Kidney capillary endothelial cell (primary cell): ENCODE measurements around the gene PDE10A.

ENCODE experiments used
- DNase-seq: peaks from one replicate; pipeline ENCODE4 v3.0.0-alpha.2; 2018; ENCODE audit warnings: low spot score

The PDE10A gene

DNA sequence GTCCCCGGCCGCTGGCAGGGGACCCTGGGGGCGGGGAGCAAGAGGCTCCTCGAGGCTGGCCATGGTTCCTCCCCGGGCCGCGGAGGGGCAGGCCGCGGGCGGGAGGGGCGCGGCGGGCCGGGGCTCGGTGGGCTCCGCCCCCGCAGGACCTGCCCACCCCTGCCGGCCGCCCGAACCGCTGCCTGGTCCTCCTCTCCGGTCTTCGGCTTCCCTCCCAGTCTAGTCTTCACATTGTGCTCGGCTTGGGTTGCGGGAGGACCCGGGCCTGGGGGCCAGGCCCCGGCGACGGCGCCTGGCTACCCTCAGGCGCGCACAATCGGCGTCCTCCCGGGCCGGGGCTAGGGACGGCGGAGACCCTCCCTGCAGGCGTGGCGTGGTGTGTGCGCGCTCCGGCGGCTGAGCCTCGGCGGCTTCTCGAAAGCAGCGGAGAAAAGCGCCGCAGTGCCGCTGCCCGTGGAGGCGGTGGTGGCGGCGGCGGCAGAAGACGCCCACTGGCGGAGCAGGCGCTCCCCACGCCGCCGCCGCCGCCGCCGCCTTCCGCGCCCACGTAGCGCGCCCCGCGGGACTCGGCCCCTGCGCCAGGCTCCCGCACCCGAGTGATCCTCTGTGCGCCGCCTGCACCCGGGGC, at the start of gene PDE10A:
Gene PDE10A, minus strand, starts transcription at position 493 of the 628 bp plus-strand sequence. Its CDS starts 430 bp downstream, at position 63.
- DNase-seq, result no peak

DNA sequence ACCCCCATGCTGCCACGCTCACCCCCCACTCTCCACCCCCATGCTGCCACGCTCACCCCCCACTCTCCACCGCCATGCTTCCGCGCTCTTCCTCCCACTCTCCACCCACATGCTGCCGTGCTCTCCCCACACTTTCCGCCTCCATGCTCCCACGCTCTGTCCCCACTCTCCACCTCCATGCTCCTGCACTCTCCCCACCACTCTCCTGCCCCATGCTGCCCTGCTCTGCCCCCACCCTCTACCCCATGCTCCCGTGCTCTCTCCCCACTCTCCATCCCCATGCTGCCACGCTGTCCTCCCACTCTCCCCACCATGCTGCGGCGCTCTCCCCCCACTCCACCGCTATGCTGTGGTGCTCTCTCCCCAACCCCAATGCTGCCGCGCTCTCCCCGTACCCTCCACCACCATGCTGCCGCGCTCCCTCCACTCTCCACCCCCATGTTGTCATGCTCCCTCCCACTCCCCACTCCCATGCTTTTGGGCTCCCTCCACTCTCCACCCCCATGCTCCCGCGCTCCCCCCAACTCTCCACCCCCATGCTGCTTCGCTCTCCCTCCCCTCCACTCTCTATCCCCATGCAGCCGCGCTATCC, 46.0 kb upstream of the PDE10A start:
- DNase-seq, result no peak

DNA sequence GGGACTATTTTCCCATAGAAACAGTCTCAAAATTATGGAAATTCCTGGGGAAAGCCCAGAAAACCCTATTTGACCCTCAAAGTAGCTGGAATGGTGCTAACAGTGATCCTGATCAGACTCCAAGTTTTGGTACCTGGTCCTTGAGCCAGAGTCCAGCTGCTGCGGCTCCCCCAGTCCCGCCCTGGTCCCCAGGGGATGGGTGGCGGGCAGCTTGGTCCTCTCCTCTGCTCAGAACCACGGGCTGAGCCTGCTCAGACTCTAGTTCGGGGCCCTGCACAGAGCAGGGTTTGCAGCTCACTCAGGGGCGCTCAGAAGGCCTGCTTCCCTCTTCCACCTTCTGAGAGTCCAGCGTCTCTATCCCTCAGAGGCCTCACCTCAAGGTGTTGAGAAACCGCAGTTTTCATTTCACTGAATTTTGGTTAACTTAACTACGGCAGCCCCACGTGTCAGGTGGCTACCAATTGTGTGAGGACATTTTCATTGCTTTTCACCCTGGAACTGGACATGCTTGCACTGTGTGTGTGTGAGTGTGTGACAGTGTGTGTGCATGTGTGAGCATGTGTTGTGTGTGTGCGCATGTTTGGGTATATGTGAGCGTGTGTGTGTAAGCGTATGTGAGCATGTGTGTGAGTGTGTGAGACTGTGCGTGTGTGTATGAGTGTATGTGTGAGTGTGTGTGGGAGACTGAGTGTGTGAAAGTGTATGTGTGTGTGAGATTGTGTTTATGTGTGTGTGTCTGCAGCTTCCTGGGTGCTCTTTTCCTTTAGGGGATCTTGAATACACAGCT, 44.2 kb upstream of the PDE10A start:
- no peak for DNase-seq

DNA sequence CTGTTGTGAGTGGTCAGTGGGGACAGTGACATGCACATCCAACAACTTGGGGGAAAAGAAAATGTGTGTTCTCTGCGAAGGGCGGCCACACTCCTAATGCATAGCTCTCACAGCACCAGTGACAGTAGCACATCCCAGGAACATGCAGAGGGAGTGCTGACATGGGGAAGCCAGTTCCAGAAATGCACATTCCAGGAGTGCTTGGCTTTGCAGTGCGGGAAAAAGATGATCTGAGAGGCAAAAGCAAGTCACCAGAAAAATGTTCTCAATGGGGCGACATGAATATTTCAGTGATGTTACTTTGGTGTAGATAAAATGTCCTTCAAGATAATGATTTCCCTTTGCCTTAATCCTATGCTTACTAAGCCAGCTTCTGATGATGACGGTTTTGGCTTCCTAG, 42.9 kb upstream of the PDE10A start:
- no peak for DNase-seq

DNA sequence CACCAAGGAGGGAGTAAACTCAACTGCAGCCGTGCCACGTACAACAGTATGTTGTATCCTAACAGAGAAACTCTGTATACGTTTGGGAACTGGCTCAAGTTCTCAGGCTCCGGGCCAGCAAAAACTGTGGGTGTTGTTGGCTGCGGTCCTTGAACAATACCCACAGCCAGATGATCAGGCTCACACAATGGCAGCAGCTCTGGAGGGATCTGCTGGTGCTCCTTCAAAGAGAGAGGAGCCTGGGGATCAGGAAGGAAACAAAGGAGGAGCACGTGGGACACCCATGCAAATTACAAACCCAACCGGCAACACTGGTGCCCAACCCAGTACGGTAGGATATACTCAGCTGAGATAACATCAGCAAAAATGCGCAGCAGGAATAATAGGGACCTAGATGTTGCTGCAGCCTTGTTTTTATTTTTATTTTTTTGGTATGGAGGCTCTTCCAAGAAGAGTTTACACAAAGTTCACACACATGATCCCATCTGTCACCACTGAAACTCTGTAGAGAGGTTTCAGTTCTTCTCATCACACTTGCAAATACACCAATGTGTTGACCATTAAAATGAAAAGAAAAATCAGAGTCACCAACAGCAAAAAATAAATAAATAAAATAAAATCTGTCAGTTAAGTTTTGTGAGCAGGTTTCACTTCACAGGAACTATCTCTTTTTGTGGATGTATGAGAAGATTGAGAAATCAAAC, 41.2 kb upstream of the PDE10A start:
- no peak for DNase-seq

DNA sequence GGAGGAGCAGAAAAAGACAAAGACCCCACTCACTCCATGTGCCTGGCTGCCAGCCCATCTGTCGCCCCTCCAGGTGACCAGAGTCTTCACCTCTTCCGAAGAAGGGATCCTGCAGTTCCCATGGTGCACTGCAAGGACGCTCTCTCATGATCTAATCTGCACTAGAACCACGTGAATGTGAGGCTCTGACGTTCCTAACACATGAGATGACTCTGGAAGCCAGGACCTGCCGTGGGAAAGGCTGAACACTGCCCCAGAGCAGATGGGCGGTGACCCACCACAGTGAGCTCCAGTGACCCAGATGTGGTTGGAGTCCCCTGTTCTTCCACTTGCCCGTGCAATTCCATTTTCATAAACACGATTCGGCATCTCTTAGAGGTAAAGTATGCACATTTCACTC, 39.6 kb upstream of the PDE10A start:
- no peak for DNase-seq

DNA sequence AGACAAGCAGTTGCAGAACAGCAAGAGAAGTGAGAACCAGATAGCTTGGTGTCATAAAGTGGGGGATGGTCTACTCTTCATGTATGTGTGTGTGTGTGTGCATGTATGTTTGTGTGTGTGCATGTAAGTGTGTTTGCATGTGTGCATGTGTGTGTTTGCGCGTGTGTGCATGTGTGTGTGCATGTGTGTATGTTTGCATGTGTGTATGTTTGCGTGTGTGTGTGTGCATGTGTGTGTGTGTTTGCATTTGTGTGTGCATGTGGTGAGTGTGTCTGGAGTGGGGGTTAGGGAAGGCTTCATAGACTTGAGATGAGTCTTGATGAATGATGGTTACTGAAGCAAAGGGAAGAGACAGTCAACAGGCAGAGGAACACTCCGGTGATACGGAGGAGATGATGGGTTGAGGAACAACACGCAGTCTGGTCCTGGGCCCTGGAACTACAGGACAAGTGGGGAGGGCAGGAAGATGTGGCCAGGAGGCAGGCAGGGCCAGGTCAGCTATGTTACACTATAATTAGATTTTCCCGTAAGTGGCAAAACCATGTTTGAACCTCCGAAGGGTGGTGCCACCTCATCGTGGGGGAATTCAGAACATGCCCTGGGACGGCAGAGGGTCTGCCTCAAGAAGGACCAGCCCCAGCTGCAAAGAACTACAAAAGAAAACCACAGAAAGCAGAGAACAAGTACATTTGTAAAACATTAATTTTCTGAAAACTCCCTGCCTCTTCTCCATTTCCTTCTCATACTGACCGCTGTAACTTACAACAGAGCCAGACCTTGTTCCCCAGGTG, 38.7 kb upstream of the PDE10A start:
- no peak for DNase-seq

DNA sequence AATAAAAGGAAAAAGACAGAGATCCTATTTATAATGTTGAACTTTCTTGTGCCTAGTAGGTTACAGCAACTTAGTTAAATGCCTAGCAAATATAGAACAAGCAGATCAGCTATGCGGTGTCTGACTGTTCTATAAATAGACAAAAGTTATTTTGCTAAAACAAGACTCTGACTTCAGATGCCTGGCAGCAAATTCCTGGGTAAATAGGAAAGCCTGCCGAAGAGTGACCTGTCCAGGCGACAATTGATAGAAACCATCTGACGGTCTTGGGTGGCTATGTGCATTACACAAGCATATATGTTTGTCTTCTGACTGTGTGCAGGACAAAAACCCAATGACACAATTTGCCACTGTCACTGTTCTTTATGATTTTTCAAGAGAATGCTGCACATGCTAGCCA, 38.0 kb upstream of the PDE10A start:
- no peak for DNase-seq

DNA sequence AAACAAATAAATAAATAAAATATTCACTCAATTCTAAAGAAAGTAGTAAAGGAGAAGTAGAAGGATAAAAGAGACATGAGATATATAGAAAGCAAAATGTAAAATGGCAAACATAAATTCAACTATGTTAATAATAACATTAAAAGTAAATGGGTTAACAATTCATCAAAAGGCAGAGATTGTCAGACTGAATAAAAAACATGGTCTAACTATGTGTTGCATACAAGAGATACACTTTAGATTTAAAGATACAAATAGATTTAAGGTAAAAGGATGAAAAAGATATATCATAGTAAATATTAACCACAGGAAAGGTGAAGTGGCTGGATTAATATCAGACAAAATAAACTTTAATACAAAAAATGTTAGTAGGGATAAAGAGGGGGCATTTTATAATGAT, 35.8 kb upstream of the PDE10A start:
- DNase-seq, result no peak

DNA sequence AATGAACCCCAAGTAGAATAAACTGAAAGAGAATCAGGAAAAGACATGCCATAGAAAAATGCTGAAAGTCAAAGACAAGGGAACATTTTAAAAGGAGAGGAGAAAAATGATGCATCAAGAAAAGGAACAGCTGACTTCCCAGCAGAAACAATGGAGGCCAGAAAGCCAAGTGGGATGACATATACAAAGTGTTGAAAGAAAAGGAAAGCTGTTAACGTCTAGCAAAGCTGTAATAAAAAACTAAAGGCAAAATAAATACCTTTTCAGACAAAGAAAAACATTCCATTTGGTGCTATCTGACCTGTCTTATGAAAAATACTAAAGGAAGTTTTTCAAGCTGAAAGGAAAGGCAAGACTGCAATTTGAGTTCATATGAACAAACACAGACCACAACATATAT, 34.1 kb upstream of the PDE10A start:
- DNase-seq, result no peak

DNA sequence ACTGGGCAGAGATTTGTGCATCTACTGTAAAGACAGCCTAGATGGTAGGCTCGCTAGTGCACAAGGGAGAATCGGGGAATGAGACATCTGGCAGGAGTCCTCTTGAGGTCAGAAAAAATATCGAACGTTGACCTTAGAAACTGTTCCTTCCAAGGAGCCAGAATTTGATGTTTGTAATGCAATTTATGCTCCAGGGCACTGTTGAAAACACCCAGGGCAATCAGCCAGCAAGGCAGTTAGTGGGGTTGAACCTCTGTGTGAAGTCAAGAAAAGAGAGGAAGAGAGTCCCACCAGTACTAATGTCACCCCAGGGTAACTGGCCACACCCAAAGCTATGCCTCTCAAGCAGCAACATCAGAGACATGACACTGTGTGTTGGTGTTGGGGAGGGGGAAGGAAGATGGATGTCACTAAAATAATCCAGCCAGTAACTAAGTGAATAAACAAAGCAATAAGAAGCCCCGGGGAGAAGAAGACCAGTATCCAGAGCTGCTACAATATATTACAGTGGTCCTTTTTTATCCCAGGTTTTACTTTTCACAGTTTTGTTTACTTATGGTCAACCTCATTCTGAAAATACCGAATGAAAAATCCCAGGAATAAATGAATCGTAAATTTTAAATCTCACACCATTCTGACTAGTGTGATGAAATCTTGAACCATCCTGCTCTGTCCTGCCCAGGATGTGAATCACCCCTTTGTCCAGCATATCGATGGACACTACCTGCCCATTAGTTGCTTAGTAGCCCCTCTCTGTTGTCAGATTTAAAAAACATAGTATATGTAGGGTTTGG, 32.9 kb upstream of the PDE10A start:
- no peak for DNase-seq

DNA sequence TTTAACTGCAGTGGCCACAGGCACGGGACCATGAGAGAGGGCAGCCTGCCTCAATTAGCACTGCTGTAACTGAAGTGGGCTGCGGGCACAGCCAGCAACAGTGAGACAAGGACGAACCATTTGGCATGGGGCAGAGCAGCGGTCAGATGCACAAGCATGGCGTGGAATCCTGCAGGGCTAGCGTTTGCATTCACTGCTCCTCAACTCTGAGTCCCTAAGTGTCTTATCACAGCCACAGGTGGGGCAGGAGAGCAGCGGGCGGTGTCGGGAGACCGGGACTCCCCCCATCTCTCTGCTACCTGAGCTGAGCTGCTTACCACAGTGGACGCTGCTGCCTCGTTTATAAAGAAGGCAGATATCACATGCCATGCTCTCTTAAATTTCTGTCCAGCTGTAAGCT, 31.3 kb upstream of the PDE10A start:
- no peak for DNase-seq

DNA sequence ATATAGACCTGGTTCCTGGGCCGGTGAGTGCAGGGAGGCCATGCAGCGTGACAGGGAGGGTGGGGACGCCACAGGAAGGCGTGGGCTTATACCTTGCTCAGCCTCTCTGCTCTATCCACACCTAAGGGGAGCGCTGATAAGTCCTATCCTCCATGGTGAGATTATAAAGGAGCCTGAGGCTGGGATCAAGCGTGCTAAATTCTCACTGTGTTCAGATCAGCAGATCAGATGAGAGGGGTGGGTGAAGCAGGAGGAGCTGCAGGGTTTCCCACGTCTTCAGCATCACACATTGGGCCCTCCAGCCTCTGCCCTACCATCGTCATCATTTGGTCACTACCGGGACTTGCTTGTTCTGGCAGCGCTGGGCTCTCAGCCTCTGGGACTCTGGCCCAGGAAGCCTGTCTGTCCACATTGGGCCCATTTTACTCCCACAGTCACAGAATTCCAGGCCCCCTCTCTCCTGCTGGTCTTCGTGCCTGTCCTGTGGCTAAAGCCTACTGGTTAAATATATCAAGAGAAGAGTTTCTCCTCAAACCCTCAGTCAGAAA, 29.1 kb upstream of the PDE10A start:
- DNase-seq, result no peak

DNA sequence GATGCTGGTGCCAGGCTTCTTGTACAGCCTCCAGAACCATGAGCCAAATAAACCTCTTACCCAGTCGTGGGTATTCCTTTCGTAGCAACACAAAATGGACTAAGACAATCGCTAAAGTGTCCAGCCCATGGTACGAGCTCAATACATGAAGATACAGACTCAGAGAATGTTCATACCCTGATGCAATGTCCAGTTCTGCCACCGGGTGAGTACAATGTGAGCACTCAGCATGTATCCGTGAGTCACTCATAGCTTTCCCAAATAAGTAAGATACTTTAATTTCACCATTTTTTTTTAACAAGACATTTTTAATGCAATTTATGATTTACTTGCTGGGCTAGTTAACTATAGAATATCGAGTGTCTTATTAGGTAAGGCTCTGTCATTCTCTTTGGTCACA, 26.7 kb upstream of the PDE10A start:
- no peak for DNase-seq

DNA sequence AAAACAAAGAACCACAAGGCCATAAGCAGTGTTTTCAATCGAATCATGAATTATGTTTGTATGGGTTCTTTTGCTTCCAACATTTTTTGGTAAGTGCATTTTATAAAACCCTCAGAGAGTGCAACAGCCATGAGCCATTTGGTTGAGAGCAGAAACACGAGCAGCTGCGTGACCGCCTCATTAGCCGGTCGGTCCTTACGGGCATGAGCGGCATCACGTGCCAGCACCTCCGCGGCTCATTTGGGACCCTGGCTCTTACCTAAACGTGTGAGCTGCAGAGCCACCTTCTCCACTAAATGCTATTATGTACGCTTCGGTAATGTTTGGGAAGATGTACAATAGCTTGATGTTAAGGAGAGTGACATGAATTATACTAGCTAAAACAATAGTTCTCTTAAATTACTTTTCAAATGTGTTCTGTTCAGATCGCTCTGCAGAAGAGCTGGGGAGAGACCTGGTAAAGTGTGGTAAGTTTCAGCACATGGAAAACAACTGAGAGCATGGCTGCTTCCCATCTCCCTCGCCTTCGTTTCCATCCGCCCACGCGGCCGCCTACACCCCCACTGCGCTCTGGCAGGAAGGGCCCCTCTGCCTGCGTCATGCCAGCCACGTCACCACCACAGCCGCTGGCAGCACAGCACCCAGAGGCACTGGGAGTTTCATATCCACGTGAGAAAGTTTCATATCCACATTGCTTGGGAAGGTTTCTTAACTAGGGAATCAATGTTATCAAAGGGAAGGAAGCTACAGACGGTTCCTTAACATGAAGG, 23.7 kb upstream of the PDE10A start:
- DNase-seq, result no peak

DNA sequence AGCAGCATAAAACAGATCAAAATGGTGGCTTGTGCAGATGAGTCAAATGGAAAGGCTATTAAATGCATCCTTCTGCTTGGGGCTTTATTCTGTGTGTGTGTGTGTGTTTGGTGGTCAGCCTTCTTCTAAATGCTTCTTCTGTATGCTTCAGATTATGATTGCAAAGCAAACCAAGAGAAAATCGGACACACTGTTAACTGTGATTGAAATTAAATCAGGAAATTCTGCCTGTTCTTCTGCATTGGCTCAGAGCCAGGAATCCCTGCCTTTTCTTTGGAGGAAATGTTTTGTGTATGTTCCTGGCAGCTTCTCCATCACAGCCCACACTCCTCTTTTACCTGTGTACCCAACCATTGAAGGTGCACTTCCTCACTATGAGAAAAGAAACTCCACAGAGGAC, 22.3 kb upstream of the PDE10A start:
- no peak for DNase-seq

DNA sequence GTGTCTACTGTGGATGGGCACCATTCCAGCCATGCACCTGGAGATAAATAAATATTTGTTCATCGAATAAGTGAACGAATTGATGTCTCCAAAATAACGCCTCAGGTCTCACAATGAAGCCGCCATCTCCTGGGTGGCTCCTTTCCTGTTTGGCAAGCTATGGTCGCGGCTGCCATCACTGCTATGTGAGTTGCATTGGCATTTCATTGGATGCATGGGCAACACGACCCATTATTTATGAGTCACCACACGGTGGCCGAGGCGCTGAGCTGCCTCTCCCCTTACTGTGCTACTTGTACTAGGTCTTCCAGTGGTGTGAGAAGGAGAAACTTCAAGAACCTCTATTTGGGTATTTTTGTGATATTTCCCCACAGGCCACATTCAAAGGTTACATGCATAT, 21.3 kb upstream of the PDE10A start:
- DNase-seq, result no peak

DNA sequence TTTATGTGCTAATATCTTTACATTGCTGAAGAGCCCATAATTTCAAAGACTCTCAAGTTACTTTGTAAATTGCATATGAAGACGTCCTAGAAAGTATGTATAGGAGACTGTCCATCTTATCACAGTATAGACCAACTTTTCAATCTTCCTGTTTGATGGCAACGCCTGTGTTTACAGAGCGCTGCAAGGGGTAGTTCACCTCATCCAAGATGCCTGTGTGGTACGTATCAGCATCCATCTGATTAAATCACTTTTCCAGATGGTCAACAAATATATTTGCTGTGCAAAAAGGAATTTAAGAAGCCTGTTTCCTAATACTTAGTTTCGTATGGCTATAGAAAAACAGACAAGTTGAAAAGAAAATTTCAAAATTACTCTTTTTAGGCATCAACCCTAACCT, 17.9 kb upstream of the PDE10A start:
- no peak for DNase-seq

DNA sequence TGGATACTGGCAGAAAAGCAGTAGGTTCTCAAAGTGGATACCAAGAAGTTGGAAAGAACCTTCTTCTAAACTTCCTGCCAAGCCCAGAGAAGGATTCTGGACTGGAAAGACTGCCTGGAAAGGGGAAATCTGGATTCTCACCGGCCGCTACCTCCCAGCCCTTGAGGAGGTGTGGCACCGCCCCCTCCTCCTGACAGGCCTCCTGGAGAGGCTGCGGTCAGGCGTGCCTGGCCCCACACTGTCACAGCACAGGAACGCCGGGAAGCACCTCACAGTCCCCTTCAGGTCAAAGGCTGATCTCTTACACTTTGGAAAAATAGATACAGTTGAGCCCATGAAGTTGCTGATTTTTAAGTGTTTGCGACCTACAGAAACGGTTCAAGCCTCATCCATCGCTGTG, 16.3 kb upstream of the PDE10A start:
- no peak for DNase-seq

DNA sequence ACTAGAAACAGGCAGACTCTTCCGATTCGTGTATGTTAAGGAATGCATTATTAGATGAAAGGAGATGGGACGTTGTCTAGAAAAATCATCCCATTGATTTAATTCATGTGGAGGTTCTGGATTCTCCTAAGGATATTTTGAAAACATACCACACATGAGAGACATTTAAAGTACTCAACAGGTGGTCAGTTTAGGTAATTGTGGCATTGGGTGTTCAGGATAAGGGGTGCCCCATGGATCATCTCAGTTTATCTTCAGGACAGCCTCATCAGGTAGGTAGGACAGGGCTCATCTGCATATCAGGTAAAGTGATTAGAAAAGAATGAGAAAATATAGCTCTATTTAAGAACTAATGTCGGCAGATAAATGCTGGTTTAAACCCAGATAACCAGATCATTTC, 15.9 kb upstream of the PDE10A start:
- no peak for DNase-seq
